Keratinocyte (primary cell): ENCODE results near the gene TRAPPC10. TPM values are rescaled to one million over a fixed set of nuclear protein-coding genes. Genes with fewer than 3 reads are reported as not detected.

Experiments used
- DNase-seq: peaks from one replicate; pipeline ENCODE4 v3.0.0-alpha.2; 2011; ENCODE audit warnings: low read depth, missing footprints, low spot score
- FAIRE-seq: peaks from 2 replicates; lab custom pipeline; 2011; peaks lifted over from hg19 to GRCh38; lab: Jason Lieb, UNC
- H2AFZ ChIP-seq: 2 replicates; pipeline ENCODE4 v1.6.0; 2012; ENCODE audit warnings: low read length, control low read depth, inconsistent platforms; ENCODE audit not compliant: control insufficient read depth
- H3K27ac ChIP-seq: 2 replicates; pipeline ENCODE4 v1.5.1; 2011; ENCODE audit warnings: low read length; ENCODE audit not compliant: control insufficient read depth, insufficient read depth
- H3K27me3 ChIP-seq: 3 replicates; pipeline ENCODE4 v1.6.0; 2011; ENCODE audit warnings: low read length; ENCODE audit not compliant: control insufficient read depth, insufficient read depth; ENCODE audit errors: extremely low read depth
- H3K36me3 ChIP-seq, 2 experiments: 2 replicates in 1 of 2; 3 replicates in 1 of 2; pipeline ENCODE4 v1.5.1; 2011; ENCODE audit warnings: low read length in 2 of 2, mild to moderate bottlenecking in 1 of 2; ENCODE audit not compliant: control insufficient read depth in 2 of 2, insufficient read depth in 2 of 2; ENCODE audit errors: extremely low read depth in 1 of 2
- H3K4me1 ChIP-seq: 3 replicates; pipeline ENCODE4 v1.5.1; 2011; ENCODE audit warnings: low read length; ENCODE audit not compliant: control insufficient read depth, insufficient read depth; ENCODE audit errors: extremely low read depth
- H3K4me2 ChIP-seq: 3 replicates; pipeline ENCODE4 v1.6.0; 2011; ENCODE audit warnings: low read depth, low read length; ENCODE audit not compliant: control insufficient read depth, insufficient read depth; ENCODE audit errors: extremely low read depth
- H3K4me3 ChIP-seq, 3 experiments: fragments of 200-600 bp in 1 of 3; sonication (generic) in 1 of 3; 2 replicates in 2 of 3; 3 replicates in 1 of 3; pipeline ENCODE4 v1.5.1; 2011 to 2016; ENCODE audit warnings: low read length in 3 of 3, mild to moderate bottlenecking in 3 of 3, control low read depth in 2 of 3, inconsistent platforms in 1 of 3, low read depth in 1 of 3, mixed read lengths in 1 of 3, mixed run types in 1 of 3, moderate library complexity in 1 of 3; ENCODE audit not compliant: control insufficient read depth in 2 of 3, insufficient read depth in 2 of 3; ENCODE audit errors: extremely low read depth in 1 of 3
- H3K79me2 ChIP-seq: 2 replicates; pipeline ENCODE4 v1.6.0; 2012; ENCODE audit warnings: low read length; ENCODE audit not compliant: control insufficient read depth, insufficient read depth
- H3K9ac ChIP-seq: 3 replicates; pipeline ENCODE4 v1.6.0; 2011; ENCODE audit warnings: low read length; ENCODE audit not compliant: control insufficient read depth, insufficient read depth; ENCODE audit errors: extremely low read depth
- H3K9me1 ChIP-seq: 3 replicates; pipeline ENCODE4 v1.6.0; 2011; ENCODE audit warnings: low read length; ENCODE audit not compliant: control insufficient read depth, insufficient read depth; ENCODE audit errors: extremely low read depth
- H3K9me3 ChIP-seq: 2 replicates; pipeline ENCODE4 v1.5.1; 2012; ENCODE audit warnings: low read depth, low read length; ENCODE audit not compliant: control insufficient read depth
- H4K20me1 ChIP-seq: 3 replicates; pipeline ENCODE4 v1.6.0; 2011; ENCODE audit warnings: low read length; ENCODE audit not compliant: control insufficient read depth, insufficient read depth; ENCODE audit errors: extremely low read depth
- CTCF ChIP-seq, 3 experiments: IDR thresholded peaks in 1 of 3; conservative IDR thresholded peaks in 1 of 3; optimal IDR thresholded peaks in 1 of 3; 2 replicates in 2 of 3; 3 replicates in 1 of 3; pipeline versions ENCODE3 to v1.5.1; 2011; ENCODE audit warnings: low read length in 3 of 3, mild to moderate bottlenecking in 3 of 3, moderate library complexity in 2 of 3, control low read depth in 1 of 3, inconsistent platforms in 1 of 3; ENCODE audit not compliant: insufficient read depth in 2 of 3; ENCODE audit errors: extremely low read depth in 1 of 3
- EZH2 ChIP-seq: IDR thresholded peaks from one replicate; pipeline ENCODE4 v1.6.1; 2012; ENCODE audit warnings: inconsistent platforms, mild to moderate bottlenecking, low read length, moderate library complexity
- dilution Hi-C: fragments of 300-500 bp; cut with MboI; formaldehyde crosslinking; loops from one replicate; pipeline ENCODE4 v1.7.0; 2020; ENCODE audit warnings: low sequenced_read_pairs; ENCODE audit not compliant: extremely low pct_ligation_motif_present
- polyA plus RNA-seq, 5 experiments: library from polyadenylated mRNA; depleted of rRNA in 3 of 5; stranded (reverse) in 3 of 5; stranded (forward) in 1 of 5; unstranded in 1 of 5; fragments of >200 nt; gene quantifications; 1 replicate in 1 of 5; 2 replicates in 3 of 5; 3 replicates in 1 of 5; pipeline versions ENCODE4 v1.2.1 to v1.2.3, GENCODE V29; 2011 to 2012; ENCODE audit warnings: missing spikeins in 2 of 5, low read depth in 1 of 5, low replicate concordance in 1 of 5

TRAPPC10 gene
- polyA plus RNA-seq, 1 donor (not counting 4 experiments of a cell fraction or from before 2014, with no cell fraction given): 21.6 TPM

- peaks cover 28 to 32% of the 10 kb centered on the region in 2 experiments for H3K36me3 ChIP-seq
These were observed 66.4 kb downstream of the TRAPPC10 start for GRCh38 chr21:44078411-44078981.

GRCh38 chr21:44079446-44079845, 67.3 kb downstream of the TRAPPC10 start:
- H3K27ac ChIP-seq: no peak overlapping the region
- TF ChIP-seq CTCF (optimal IDR thresholded peaks at IDR 0.05 in 1 of 3, IDR thresholded peaks at IDR 0.05 in 1 of 3, conservative IDR thresholded peaks at IDR 0.05 in 1 of 3; ENCODE audit: extremely low read depth in 1 of 3, insufficient read depth in 2 of 3, low read length in 3 of 3) (no peak), EZH2 (no peak)
- no peaks in the 10 kb centered on the region for H4K20me1 ChIP-seq
- dilution Hi-C loops: no loop called here
- H3K27me3 ChIP-seq: no peaks in the 10 kb centered on the region
- no peak overlapping the region for H3K4me2 ChIP-seq
- DNase-seq: no peak
- no peak overlapping the region for H3K9ac ChIP-seq
- H3K36me3 ChIP-seq: peaks cover 27 to 33% of the 10 kb centered on the region in 2 experiments
- H3K9me3 ChIP-seq: no peaks in the 10 kb centered on the region
- peaks cover 2% of the 10 kb centered on the region for H3K9me1 ChIP-seq
- FAIRE-seq: no peak
- no peak overlapping the region for H2AFZ ChIP-seq
- no peaks in the 10 kb centered on the region for H3K79me2 ChIP-seq
- peaks cover 7% of the 10 kb centered on the region for H3K4me1 ChIP-seq
- no peak overlapping the region for H3K4me3 ChIP-seq

More at GRCh38 chr21:44078411-44078981, 66.4 kb downstream of the TRAPPC10 start:
- FAIRE-seq: no peak
- H3K79me2 ChIP-seq: no peaks in the 10 kb centered on the region
- H3K4me1 ChIP-seq: peaks cover 7% of the 10 kb centered on the region
- no peaks in the 10 kb centered on the region for H4K20me1 ChIP-seq
- H3K27me3 ChIP-seq: no peaks in the 10 kb centered on the region
- TF ChIP-seq EZH2: no peak
- TF ChIP-seq CTCF (optimal IDR thresholded peaks at IDR 0.05 in 1 of 3, IDR thresholded peaks at IDR 0.05 in 1 of 3, conservative IDR thresholded peaks at IDR 0.05 in 1 of 3; ENCODE audit: extremely low read depth in 1 of 3, insufficient read depth in 2 of 3, low read length in 3 of 3): no peak
- H3K9ac ChIP-seq: no peak overlapping the region
- no peak overlapping the region for H2AFZ ChIP-seq
- no peak overlapping the region for H3K27ac ChIP-seq
- H3K9me3 ChIP-seq: no peaks in the 10 kb centered on the region
- dilution Hi-C loops: no loop called here
- peaks cover 2% of the 10 kb centered on the region for H3K9me1 ChIP-seq
- no peak overlapping the region for H3K4me2 ChIP-seq
- H3K4me3 ChIP-seq: no peak overlapping the region
- no peak for DNase-seq
